Activated CD8-positive, alpha-beta memory T cell treated with anti-CD3 and anti-CD28 coated beads for 48 hours (primary cell): ENCODE results near the gene ARMC8.
A peak's percentile ranks its signal among the peaks of the same experiment; 100 is the strongest.

Experiments used
- DNase-seq, 3 experiments: peaks; one replicate each; pipeline ENCODE4 v3.0.0-alpha.2; 2020; ENCODE audit warnings: low read depth in 2 of 3, low spot score in 2 of 3

Gene ARMC8

GRCh38 chr3:138307899-138308298 is 120.8 kb downstream of the ARMC8 start:
- DNase-seq = no peak

GRCh38 chr3:138308783-138309182 is 121.7 kb downstream of the ARMC8 start:
- DNase-seq = no peak

- no peak for DNase-seq
Measured at GRCh38 chr3:138310494-138310893, 123.4 kb downstream of the ARMC8 start.

DNA sequence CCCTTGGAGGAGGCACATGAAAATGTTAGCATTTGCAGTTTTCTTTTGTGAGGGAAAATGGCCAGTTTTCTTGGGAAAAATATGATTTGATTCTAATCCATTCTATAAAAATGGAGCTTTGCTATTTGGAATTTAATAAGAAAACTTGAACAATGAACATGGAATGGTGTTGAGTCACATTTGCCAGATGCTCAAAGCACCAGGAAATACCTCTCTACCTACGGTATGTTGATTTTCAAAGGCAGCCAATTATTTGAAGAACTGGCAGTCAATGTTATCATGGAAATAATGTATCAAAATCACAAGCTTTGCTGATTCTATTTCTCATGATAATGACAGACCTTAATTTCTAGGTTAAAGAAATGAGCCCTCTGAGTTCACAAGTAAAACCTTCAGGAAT is 127.7 kb downstream of the ARMC8 start:
- no peak for DNase-seq

DNA sequence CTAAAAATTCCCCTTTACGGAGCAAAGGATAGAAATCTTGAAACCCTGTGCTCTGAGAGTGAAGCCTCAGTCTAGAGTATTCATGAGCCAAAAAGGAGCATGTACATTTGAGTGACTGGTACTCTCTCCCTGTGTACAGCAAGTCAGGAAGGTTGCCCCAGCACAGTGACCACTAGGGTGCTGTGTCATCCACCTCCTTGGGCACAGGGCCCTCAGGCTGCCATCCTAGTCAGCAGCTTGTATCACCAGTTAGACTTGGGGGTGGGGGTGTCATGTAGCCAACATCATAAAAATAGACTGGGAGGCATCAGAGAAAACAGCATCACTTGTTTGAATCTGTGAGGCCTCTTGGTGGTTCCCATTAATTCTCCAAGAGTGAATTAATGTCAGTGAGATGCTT is 130.6 kb downstream of the ARMC8 start:
- DNase-seq = no peak

- no peak for DNase-seq
Measured at GRCh38 chr3:138323971-138324370, 136.9 kb downstream of the ARMC8 start.

GRCh38 chr3:138325990-138326389 is 138.9 kb downstream of the ARMC8 start:
- no peak for DNase-seq

GRCh38 chr3:138326866-138327595 is 139.9 kb downstream of the ARMC8 start:
- no peak for DNase-seq

DNA sequence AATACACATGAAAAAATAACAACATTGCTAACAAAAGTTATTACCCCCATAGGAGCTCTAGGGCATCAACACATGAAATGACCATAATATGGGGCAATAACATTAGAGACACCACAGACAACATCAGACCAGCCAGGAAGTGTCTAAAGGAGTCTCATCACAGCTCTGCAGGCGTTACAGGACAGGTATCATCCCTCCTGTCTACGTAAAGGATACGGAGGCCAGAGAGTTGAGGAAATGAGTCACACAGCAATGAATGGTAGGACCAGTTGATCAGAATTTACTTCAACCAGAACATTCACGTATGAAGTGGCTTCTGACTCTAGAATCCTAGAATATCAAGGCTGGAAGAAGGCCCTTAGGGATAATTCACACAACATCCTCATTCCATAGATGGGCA is 140.7 kb downstream of the ARMC8 start:
- no peak for DNase-seq

GRCh38 chr3:138328341-138328740 is 141.2 kb downstream of the ARMC8 start:
- no peak for DNase-seq

- peak; percentile 54 to 75 (median 65) for DNase-seq
Measured at GRCh38 chr3:138329127-138329983, 142.3 kb downstream of the ARMC8 start, which contains the start of gene NME9. TSS of gene NME9 (minus strand) at chr3:138329851. CDS start at chr3:138329335, 516 bp downstream.

- no peak for DNase-seq
Measured at GRCh38 chr3:138329984-138330293, 142.8 kb downstream of the ARMC8 start.

GRCh38 chr3:138331143-138331894 is 144.2 kb downstream of the ARMC8 start:
- no peak for DNase-seq

DNA sequence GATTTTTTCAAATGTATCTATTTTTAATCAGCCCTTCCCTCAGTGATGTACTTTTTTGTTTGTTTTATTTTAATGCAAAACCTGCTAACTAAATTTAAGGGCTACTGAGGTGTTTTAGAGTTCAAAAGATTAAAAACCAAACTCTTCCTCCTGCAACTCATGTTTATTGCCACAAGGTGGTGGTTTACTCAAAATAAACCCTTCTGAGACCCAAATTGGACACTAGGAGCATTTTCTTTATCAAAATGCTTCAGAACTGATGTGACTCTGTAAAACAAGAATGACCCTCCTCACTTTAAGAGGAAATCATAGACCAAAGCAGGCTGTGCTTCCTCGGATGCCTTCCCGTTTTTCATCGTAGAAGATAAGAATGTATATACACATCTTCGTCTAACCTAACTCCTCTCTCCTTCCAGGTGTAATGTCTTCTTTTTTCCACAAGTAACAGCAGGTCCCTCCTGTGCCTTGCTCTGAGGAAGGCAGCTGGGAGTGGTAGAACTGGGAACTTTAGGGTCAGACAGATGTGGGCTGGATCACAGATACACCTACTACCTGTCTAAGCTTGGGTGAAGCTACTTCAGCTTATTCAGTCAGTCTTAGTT is 145.5 kb downstream of the ARMC8 start:
- no peak for DNase-seq

DNA sequence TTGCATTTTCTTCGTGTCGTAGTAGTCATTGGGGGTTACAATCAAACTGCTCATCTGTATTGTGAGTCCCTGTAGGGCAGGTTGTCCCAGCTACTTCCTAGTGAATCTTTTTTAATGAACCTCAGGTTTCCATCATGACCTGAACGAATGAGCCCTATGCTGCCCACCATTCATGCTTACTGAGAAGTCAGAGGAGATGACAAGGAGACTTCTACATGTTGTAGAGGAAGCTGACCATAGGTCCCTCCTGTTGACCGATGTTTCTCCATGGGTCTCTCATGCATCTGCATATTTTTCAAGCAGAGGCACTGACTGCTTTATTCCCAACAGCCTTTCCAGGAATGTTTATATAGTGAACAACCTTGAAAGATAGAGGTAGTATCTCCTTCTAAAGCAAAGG is 147.5 kb downstream of the ARMC8 start:
- DNase-seq = no peak

- no peak for DNase-seq
Measured at GRCh38 chr3:138336454-138336999, 149.4 kb downstream of the ARMC8 start.

GRCh38 chr3:138338244-138338643 is 151.1 kb downstream of the ARMC8 start:
- no peak for DNase-seq

DNA sequence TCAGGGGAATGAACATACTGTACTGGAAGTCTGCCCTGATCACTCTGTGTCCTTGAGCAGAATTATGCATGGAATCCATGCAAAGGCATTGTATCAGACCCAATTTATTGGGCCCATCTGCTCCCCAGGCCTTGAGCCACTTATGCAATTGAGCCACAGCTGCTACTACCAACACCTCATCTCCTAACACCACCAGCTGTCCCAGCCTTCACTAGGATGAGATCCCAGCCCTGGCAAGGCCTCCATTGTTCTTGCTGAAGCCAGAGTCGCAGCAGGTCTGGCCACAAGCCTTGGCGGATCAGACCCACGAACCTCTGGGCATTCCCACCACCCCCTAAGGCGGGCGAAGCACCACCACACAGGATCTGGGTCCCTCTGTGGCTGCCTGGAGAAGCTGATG is 151.7 kb downstream of the ARMC8 start:
- no peak for DNase-seq

DNA sequence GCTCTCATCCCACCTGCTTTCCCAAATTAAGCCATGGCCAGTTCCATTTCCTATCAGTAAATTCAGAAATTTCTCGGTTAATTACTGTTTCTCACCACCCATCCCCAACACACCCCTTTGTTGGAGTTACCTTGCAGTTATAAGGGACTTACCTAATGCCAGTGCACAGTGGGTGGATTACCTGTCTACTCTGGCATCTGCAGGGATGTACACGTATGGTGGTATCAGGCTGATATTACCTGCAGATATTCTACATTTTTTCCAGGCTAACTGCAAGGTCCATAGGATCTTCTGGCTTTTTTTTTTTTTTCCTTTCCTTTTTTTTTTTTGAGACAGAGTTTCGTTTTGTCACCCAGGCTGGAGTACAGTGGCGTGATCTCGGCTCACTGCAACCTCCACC is 153.4 kb downstream of the ARMC8 start:
- DNase-seq = no peak

- DNase-seq = no peak
Measured at GRCh38 chr3:138344754-138345153, 157.7 kb downstream of the ARMC8 start.
